SU-DHL-6 (cell line): ENCODE measurements around the gene NCR2.

Experiments
- CTCF ChIP-seq: fragments of 200-600 bp; sonication (generic); IDR thresholded peaks from one replicate; pipeline ENCODE4 v1.5.1; 2017; ENCODE audit warnings: antibody characterized with exemption, mild to moderate bottlenecking, low read length, moderate library complexity; ENCODE audit not compliant: insufficient read depth, poor library complexity, severe bottlenecking
- EZH2phosphoT487 ChIP-seq: fragments of 200-600 bp; sonication (generic), shearing (Covaris generic); conservative IDR thresholded peaks from 2 replicates; pipeline ENCODE4 v1.6.1; 2018; ENCODE audit warnings: mild to moderate bottlenecking, antibody characterized with exemption, low read length, moderate library complexity, mixed read lengths

DNA sequence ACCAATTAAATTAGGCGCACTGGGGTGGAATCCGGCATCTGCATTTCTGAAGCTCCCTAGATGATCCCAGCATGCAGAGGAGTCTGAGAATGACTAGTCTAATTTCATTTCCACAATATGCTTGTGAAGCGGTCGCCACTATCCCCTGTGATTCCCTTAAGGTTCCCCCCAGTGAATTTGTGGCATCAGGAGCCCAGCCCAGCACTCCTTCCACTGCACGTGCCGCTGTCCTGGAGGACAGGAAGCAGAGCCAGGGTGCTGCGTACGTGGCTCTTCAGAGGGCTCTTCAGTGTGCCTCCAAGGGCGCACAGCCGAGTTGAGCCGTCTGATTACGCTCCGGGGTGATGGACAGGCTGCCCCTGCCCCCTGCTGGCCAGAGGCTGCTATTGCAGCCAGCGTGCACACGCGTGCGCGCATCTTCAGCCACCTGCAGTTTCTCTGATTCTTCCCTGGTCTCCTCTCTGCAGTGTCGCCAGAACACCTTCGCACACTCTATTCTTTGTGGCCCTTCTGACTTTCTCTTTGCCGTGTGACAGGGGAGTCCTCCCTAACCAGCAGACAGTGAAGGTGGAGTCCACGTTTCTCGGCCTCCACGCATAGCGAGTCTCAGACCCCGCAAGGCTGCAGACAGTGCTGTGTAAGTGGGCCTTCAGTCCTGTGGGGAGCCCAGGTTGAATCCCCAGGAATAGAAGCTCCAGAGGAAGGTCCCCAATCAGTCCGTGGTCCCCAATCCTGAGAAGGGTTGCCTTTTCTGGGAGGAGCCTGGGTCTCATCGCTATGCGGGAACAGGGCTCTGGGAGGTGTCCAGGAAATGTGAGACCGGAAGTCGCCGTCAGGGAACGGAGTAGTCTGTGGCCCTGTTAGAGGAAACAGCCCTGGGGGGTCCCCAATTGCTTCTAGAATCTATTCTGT, 16.5 kb upstream of the NCR2 start:
- TF ChIP-seq CTCF = peak; percentile 100
- no peak for TF ChIP-seq EZH2phosphoT487
